Measurements from ENCODE around the gene IKZF1.

GRCh38 chr7:50372923-50373322 lies 68.4 kb downstream of the IKZF1 start:
- TF ChIP-seq POLR2A (IDR thresholded peaks at IDR 0.05) (no peak), CTCF (IDR thresholded peaks at IDR 0.05) (no peak), POLR2AphosphoS5 (IDR thresholded peaks at IDR 0.05; ENCODE audit: insufficient read depth in 1 of 2, low read depth in 1 of 2) (no peak)
